ENCODE results near the gene GNGT2. TPM values are rescaled to one million over a fixed set of nuclear protein-coding genes. Genes with fewer than 3 reads are reported as not detected.

Gene GNGT2
- polyA plus RNA-seq, 6 donors from 2014 or later: 4.5 to 16.0 (median 11.3) TPM

- ATAC-seq (ENCODE audit: low read depth in 2 of 2) (no peak), DNase-seq (no peak)
- peaks cover 0 to 29% (median 9%) of the 10 kb centered on the region in 3 donors for H3K27me3 Mint-ChIP-seq
- peak overlapping the region in 7 of 8 donors; percentile 72 to 90 (median 78) for H3K4me3 Mint-ChIP-seq
- no peaks in the 10 kb centered on the region for H3K36me3 Mint-ChIP-seq
- peaks cover 31 to 45% (median 43%) of the 10 kb centered on the region in 3 donors for H3K4me1 Mint-ChIP-seq
- H3K9me3 Mint-ChIP-seq: no peaks in the 10 kb centered on the region
- H3K27ac Mint-ChIP-seq: peak overlapping the region in 2 of 6 donors; percentile 79 to 81
Measured at GRCh38 chr17:49224997-49225337, 14.6 kb upstream of the GNGT2 start.

- no peaks in the 10 kb centered on the region for H3K9me3 Mint-ChIP-seq
- H3K27ac Mint-ChIP-seq: peak overlapping the region in 2 of 6 donors; percentile 79 to 81
- peaks cover 0 to 23% (median 6%) of the 10 kb centered on the region in 3 donors for H3K27me3 Mint-ChIP-seq
- peak overlapping the region; percentile 75 to 90 (median 84) for H3K4me3 Mint-ChIP-seq
- no peaks in the 10 kb centered on the region for H3K36me3 Mint-ChIP-seq
- H3K4me1 Mint-ChIP-seq: peaks cover 34 to 45% (median 43%) of the 10 kb centered on the region in 3 donors
- ATAC-seq (ENCODE audit: low read depth in 2 of 2): peak; percentile 27 to 29
- DNase-seq: peak; percentile 37
Measured at GRCh38 chr17:49224198-49224996, 14.0 kb upstream of the GNGT2 start.

GRCh38 chr17:49223517-49224197 lies 13.3 kb upstream of the GNGT2 start:
- Mint-ChIP-seq H3K9me3 (no peaks in the 10 kb centered on the region), H3K36me3 (no peaks in the 10 kb centered on the region), H3K4me1 (peaks cover 41 to 52% (median 51%) of the 10 kb centered on the region in 3 donors), H3K27me3 (peaks cover 0 to 17% (median 0%) of the 10 kb centered on the region in 3 donors), H3K4me3 (peak overlapping the region; percentile 75 to 90 (median 84)), H3K27ac (peak overlapping the region in 4 of 6 donors; percentile 41 to 97 (median 66))
- ATAC-seq (ENCODE audit: low read depth in 2 of 2) (no peak), DNase-seq (peak; percentile 46)

DNA sequence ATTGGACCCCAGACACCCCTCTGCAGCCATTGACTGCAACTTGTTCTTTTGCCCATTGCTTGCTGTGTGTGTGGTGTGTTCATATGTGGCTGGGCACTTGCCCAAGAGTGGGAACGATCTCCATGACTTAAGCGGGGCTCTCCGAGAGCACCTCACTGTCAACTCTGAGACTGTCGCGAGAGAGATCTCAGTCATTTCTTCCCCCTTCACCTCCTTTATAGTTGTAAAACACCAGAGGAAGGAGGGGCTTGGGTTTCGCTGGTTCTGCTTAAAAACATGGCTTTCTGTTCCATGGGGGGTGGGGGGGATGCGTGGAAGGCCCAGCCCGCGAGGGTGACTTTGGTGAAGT lies 12.8 kb upstream of the GNGT2 start:
- Mint-ChIP-seq H3K27me3 (peaks cover 0 to 17% (median 0%) of the 10 kb centered on the region in 3 donors), H3K9me3 (no peaks in the 10 kb centered on the region), H3K4me1 (peaks cover 45 to 56% (median 56%) of the 10 kb centered on the region in 3 donors), H3K36me3 (no peaks in the 10 kb centered on the region), H3K27ac (peak overlapping the region in 4 of 6 donors; percentile 48 to 97 (median 74)), H3K4me3 (peak overlapping the region; percentile 75 to 90 (median 84))
- DNase-seq (no peak), ATAC-seq (ENCODE audit: low read depth in 2 of 2) (no peak)

GRCh38 chr17:49219987-49220386 lies 9.6 kb upstream of the GNGT2 start:
- Mint-ChIP-seq H3K27ac (peak overlapping the region in 4 of 6 donors; percentile 67 to 99 (median 96)), H3K36me3 (no peaks in the 10 kb centered on the region)

DNA sequence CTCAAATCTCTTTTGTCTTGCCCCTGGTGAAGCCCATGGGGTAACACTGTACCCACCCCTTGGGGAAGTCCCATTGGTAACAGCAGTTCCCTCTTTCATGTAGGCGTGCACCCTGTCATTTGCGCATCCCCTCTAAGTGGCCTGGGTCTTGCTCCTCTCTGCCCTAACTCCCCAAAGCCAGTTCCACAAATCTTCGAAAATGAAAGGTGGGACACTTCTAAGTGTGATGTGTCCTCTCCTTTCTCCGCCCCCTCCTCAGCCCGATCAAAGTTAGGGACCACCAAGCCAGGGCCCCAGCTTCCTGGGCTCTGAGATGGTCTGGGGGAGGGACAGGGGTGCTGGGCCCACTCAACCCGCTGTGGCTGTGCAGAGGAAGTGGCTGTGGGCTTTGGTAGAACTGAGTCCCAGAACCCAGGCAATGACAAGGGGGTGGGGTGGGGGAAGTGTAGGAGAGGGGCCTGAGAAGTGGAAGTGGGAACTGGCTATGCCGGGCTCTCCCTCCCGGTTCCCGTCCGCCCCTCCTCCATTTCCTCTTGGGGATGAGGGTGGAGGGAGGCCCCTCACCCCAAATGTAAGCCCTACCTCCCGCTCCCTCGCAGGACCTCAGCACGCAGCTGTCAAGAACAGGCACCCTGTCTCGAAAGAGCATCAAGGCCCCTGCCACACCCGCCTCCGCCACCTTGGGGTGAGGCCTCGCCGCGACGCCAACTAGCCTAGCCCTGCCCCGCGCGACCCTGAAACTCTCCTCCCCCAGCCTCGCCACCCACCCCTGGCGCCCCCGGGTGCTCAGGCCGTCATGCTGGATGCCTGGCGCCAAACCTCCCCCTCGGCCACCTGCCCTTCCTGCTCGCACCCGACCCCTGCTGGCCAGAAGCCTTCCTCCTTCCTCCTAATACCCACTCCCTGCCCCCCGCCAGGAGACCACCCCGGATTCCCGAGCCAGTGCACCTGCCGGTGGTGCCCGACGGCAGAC lies 8.9 kb upstream of the GNGT2 start:
- peak overlapping the region; percentile 94 to 99 (median 98) for H3K27ac Mint-ChIP-seq
- peak overlapping the region; percentile 48 to 93 (median 81) for H3K4me3 Mint-ChIP-seq
- no peaks in the 10 kb centered on the region for H3K9me3 Mint-ChIP-seq
- no peaks in the 10 kb centered on the region for H3K36me3 Mint-ChIP-seq
- ATAC-seq (ENCODE audit: low read depth in 2 of 2) (peak; percentile 88), DNase-seq (peak; percentile 82)
- no peaks in the 10 kb centered on the region for H3K27me3 Mint-ChIP-seq
- H3K4me1 Mint-ChIP-seq: peaks cover 55 to 72% (median 70%) of the 10 kb centered on the region in 3 donors

More at GRCh38 chr17:49219987-49220386, 9.6 kb upstream of the GNGT2 start:
- H3K4me3 Mint-ChIP-seq: peak overlapping the region in 4 of 8 donors; percentile 6 to 77 (median 62)
- H3K4me1 Mint-ChIP-seq: peaks cover 55 to 70% (median 67%) of the 10 kb centered on the region in 3 donors
- no peaks in the 10 kb centered on the region for H3K9me3 Mint-ChIP-seq
- DNase-seq (no peak), ATAC-seq (ENCODE audit: low read depth in 2 of 2) (no peak)
- H3K27me3 Mint-ChIP-seq: peaks cover 0 to 6% (median 0%) of the 10 kb centered on the region in 3 donors

- ATAC-seq (ENCODE audit: low read depth in 2 of 2) (peak; percentile 62 to 70), DNase-seq (peak; percentile 77)
- Mint-ChIP-seq H3K36me3 (no peaks in the 10 kb centered on the region), H3K27me3 (no peaks in the 10 kb centered on the region), H3K27ac (peak overlapping the region; percentile 94 to 99 (median 98)), H3K4me1 (peaks cover 58 to 74% (median 70%) of the 10 kb centered on the region in 3 donors), H3K9me3 (no peaks in the 10 kb centered on the region), H3K4me3 (peak overlapping the region; percentile 48 to 93 (median 84))
Measured at GRCh38 chr17:49217651-49218413, 7.5 kb upstream of the GNGT2 start.

DNA sequence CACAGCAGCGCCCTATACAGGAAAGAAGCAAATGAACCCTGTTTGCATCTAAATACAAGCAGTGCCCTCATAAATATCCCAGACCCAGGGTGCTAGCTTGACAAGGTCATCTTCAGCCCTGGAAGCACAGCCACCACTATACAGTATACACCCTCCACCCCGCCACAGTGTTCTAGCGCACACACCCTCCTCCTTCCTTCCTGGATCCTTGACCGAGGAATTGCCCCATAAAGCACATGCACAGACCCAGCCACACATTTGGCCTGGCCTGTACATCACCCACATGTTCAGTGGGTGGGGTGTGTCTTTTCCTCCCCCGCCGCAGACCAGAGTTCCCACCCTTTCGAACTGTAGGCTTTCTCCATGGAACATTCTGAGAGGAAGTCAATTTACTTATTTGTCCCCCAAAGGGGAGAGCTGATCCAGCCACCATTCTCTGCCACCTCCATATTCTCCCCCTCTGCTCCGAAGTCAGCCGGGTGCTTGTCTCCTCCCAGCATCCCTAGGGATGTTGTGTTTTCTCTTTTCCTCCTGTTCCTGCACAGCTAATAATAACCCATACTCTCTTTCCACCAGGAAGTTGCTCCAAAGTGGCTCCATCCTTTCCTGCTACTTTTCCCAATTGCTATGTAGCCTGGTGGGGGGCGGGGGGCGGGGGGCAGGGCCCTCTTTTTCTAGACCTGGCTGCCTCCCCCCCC lies 6.7 kb upstream of the GNGT2 start:
- peak overlapping the region in 5 of 6 donors; percentile 44 to 97 (median 94) for H3K27ac Mint-ChIP-seq
- peak overlapping the region in 6 of 8 donors; percentile 48 to 89 (median 76) for H3K4me3 Mint-ChIP-seq
- H3K27me3 Mint-ChIP-seq: no peaks in the 10 kb centered on the region
- H3K36me3 Mint-ChIP-seq: no peaks in the 10 kb centered on the region
- no peak for DNase-seq
- ATAC-seq (ENCODE audit: low read depth in 2 of 2): no peak
- peaks cover 65 to 77% (median 72%) of the 10 kb centered on the region in 3 donors for H3K4me1 Mint-ChIP-seq
- H3K9me3 Mint-ChIP-seq: no peaks in the 10 kb centered on the region

DNA sequence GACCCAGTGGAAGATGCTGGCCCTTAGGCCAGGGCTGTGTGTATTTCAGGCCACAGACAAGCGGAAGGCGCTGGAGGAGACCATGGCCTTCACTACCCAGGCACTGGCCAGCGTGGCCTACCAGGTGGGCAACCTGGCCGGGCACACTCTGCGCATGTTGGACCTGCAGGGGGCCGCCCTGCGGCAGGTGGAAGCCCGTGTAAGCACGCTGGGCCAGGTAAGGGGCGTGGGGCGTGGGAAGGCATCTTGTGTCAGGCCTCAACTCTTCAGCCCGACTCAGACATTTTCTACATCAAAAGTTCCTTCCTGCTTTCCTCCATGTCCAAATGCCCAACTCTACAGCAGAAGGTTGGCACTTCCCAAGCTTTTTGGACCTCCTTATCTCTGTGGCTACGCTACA lies 6.1 kb upstream of the GNGT2 start:
- H3K36me3 Mint-ChIP-seq: no peaks in the 10 kb centered on the region
- H3K27me3 Mint-ChIP-seq: no peaks in the 10 kb centered on the region
- no peak for ATAC-seq (ENCODE audit: low read depth in 2 of 2)
- H3K4me3 Mint-ChIP-seq: peak overlapping the region; percentile 36 to 89 (median 70)
- no peaks in the 10 kb centered on the region for H3K9me3 Mint-ChIP-seq
- peaks cover 68 to 82% (median 76%) of the 10 kb centered on the region in 3 donors for H3K4me1 Mint-ChIP-seq
- peak overlapping the region; percentile 47 to 97 (median 94) for H3K27ac Mint-ChIP-seq
- no peak for DNase-seq

GRCh38 chr17:49214676-49215360 lies 4.4 kb upstream of the GNGT2 start:
- Mint-ChIP-seq H3K27me3 (no peaks in the 10 kb centered on the region), H3K36me3 (no peaks in the 10 kb centered on the region), H3K27ac (peak overlapping the region in 5 of 6 donors; percentile 54 to 91 (median 77)), H3K9me3 (no peaks in the 10 kb centered on the region), H3K4me1 (peaks cover 80 to 95% (median 93%) of the 10 kb centered on the region in 3 donors), H3K4me3 (peak overlapping the region; percentile 34 to 78 (median 52))
- ATAC-seq (ENCODE audit: low read depth in 2 of 2): no peak
- no peak for DNase-seq

DNA sequence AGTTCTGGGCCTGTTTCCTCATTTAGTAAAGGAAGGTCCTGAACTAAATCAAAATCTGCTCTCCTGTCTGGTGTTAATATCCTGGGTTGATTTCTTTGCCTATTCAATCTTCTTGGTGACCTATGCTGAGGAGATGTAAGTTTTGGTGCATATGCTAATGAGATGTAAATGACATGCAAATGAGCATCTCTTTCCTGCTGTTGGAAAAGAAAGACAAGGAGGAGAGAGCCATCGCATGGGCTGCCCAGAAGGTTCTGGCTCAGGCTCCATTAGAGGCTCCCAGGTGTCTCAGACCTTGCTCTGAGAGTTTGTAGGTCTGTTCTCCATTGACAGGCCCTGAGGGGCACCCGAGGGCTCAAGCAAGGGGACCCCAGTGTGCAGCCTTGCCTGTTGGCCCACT lies 3.5 kb upstream of the GNGT2 start:
- peaks cover 80 to 95% (median 93%) of the 10 kb centered on the region in 3 donors for H3K4me1 Mint-ChIP-seq
- DNase-seq (no peak), ATAC-seq (ENCODE audit: low read depth in 2 of 2) (no peak)
- peak overlapping the region; percentile 11 to 93 (median 84) for H3K4me3 Mint-ChIP-seq
- no peaks in the 10 kb centered on the region for H3K36me3 Mint-ChIP-seq
- H3K9me3 Mint-ChIP-seq: no peaks in the 10 kb centered on the region
- no peaks in the 10 kb centered on the region for H3K27me3 Mint-ChIP-seq
- H3K27ac Mint-ChIP-seq: peak overlapping the region in 3 of 6 donors; percentile 77 to 97 (median 92)

Measured in naive B cell (primary cell).